Breast epithelium (tissue), 3 donors: ENCODE measurements around the gene PDLIM1.
"Not testable (repeated sequence)": the region's sequence is repeated elsewhere in the genome, so short reads cannot be mapped to it uniquely, and the experiment has no call there.

ENCODE experiments used
- POLR2AphosphoS5 ChIP-seq, 3 donors: sonication (generic); formaldehyde crosslinking; IDR thresholded peaks; one replicate each; pipeline ENCODE4 v1.6.1; 2017; ENCODE audit warnings: antibody characterized with exemption in 3 of 3
- TF ChIP-seq, protein P1 (sequence below), 3 donors: fragments of 450-650 bp; IDR thresholded peaks; one replicate each; pipeline ENCODE4 v1.5.1; 2016 to 2017; ENCODE audit warnings: antibody characterized with exemption in 3 of 3, mild to moderate bottlenecking in 3 of 3, moderate library complexity in 3 of 3

GRCh38 chr10:95230677-95231586 is 59.9 kb downstream of the PDLIM1 start:
- TF ChIP-seq, protein P1, sequence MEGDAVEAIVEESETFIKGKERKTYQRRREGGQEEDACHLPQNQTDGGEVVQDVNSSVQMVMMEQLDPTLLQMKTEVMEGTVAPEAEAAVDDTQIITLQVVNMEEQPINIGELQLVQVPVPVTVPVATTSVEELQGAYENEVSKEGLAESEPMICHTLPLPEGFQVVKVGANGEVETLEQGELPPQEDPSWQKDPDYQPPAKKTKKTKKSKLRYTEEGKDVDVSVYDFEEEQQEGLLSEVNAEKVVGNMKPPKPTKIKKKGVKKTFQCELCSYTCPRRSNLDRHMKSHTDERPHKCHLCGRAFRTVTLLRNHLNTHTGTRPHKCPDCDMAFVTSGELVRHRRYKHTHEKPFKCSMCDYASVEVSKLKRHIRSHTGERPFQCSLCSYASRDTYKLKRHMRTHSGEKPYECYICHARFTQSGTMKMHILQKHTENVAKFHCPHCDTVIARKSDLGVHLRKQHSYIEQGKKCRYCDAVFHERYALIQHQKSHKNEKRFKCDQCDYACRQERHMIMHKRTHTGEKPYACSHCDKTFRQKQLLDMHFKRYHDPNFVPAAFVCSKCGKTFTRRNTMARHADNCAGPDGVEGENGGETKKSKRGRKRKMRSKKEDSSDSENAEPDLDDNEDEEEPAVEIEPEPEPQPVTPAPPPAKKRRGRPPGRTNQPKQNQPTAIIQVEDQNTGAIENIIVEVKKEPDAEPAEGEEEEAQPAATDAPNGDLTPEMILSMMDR (IDR thresholded peaks at IDR 0.05), result not testable (repeated sequence)
- TF ChIP-seq POLR2AphosphoS5 (IDR thresholded peaks at IDR 0.05), result not testable (repeated sequence)
